WERI-Rb-1 (cell line): ENCODE data around the gene TP53.

ENCODE experiments used
- DNase-seq: peaks from one replicate; pipeline ENCODE4 v3.0.0-alpha.2; 2020
- H3K27ac ChIP-seq: fragments of 250-450 bp; sonication (Bioruptor Pico); 2 replicates; pipeline ENCODE4 v1.5.1; 2020; ENCODE audit warnings: mild to moderate bottlenecking, moderate library complexity
- H3K27me3 ChIP-seq: fragments of 250-450 bp; sonication (Bioruptor Pico); 2 replicates; pipeline ENCODE4 v1.5.1; 2021; ENCODE audit warnings: mild to moderate bottlenecking, low read depth, moderate library complexity; ENCODE audit not compliant: insufficient read depth, severe bottlenecking
- H3K36me3 ChIP-seq: fragments of 250-450 bp; sonication (Bioruptor Pico); 2 replicates; pipeline ENCODE4 v1.5.1; 2020; ENCODE audit warnings: mild to moderate bottlenecking, moderate library complexity
- H3K4me3 ChIP-seq: 2 replicates; pipeline ENCODE4 v1.5.1; 2011; ENCODE audit warnings: low read depth, mild to moderate bottlenecking, control low read depth, low read length
- H3K9me3 ChIP-seq: fragments of 250-450 bp; sonication (Bioruptor Pico); 2 replicates; pipeline ENCODE4 v1.5.1; 2021; ENCODE audit warnings: mild to moderate bottlenecking, moderate library complexity; ENCODE audit not compliant: severe bottlenecking
- CTCF ChIP-seq: IDR thresholded peaks from 2 replicates; pipeline ENCODE4 v1.5.1; 2011; ENCODE audit warnings: low read depth, mild to moderate bottlenecking, control low read depth, inconsistent platforms, low read length

TP53 gene

GRCh38 chr17:7714721-7715594, 27.7 kb upstream of the TP53 start:
- Histone ChIP-seq H3K9me3 (no peaks in the 10 kb centered on the region), H3K27ac (no peak overlapping the region), H3K27me3 (peaks cover 11% of the 10 kb centered on the region), H3K4me3 (no peak overlapping the region), H3K36me3 (no peaks in the 10 kb centered on the region)
- no peak for DNase-seq
- TF ChIP-seq CTCF, result no peak

GRCh38 chr17:7713782-7714181, 26.5 kb upstream of the TP53 start:
- no peak overlapping the region for H3K4me3 ChIP-seq
- no peak for DNase-seq
- H3K36me3 ChIP-seq, result no peaks in the 10 kb centered on the region
- no peak overlapping the region for H3K27ac ChIP-seq
- no peaks in the 10 kb centered on the region for H3K9me3 ChIP-seq
- H3K27me3 ChIP-seq, result peaks cover 11% of the 10 kb centered on the region
- TF ChIP-seq CTCF, result no peak

GRCh38 chr17:7712111-7712771, 25.0 kb upstream of the TP53 start:
- no peak overlapping the region for H3K27ac ChIP-seq
- DNase-seq, result no peak
- H3K36me3 ChIP-seq, result no peaks in the 10 kb centered on the region
- TF ChIP-seq CTCF, result no peak
- H3K27me3 ChIP-seq, result peaks cover 11% of the 10 kb centered on the region
- no peaks in the 10 kb centered on the region for H3K9me3 ChIP-seq
- no peak overlapping the region for H3K4me3 ChIP-seq

GRCh38 chr17:7711051-7711755, 23.9 kb upstream of the TP53 start:
- Histone ChIP-seq H3K27ac (no peak overlapping the region), H3K9me3 (no peaks in the 10 kb centered on the region), H3K4me3 (no peak overlapping the region), H3K36me3 (no peaks in the 10 kb centered on the region), H3K27me3 (peaks cover 19% of the 10 kb centered on the region)
- TF ChIP-seq CTCF, result peak; percentile 64
- peak; percentile 39 for DNase-seq

- Histone ChIP-seq H3K36me3 (no peaks in the 10 kb centered on the region), H3K27ac (no peak overlapping the region; the same call in 1 of the 2 replicates), H3K9me3 (no peaks in the 10 kb centered on the region), H3K4me3 (no peak overlapping the region), H3K27me3 (peaks cover 25% of the 10 kb centered on the region)
- TF ChIP-seq CTCF, result no peak
- no peak for DNase-seq
These were observed 23.0 kb upstream of the TP53 start for GRCh38 chr17:7710301-7710700.
